CMK (cell line): ENCODE measurements around the gene DCC.
"Not testable (repeated sequence)": the region's sequence is repeated elsewhere in the genome, so short reads cannot be mapped to it uniquely, and the experiment has no call there.

Experiments used
- DNase-seq: peaks from one replicate; pipeline ENCODE4 v3.0.0-alpha.2; 2010; ENCODE audit warnings: low read depth

DCC gene

GRCh38 chr18:52352920-52353319, 12.9 kb downstream of the DCC start:
- no peak for DNase-seq

- no peak for DNase-seq
Measured at GRCh38 chr18:52353589-52353988, 13.6 kb downstream of the DCC start.

- no peak for DNase-seq
Measured at GRCh38 chr18:52363861-52364260, 23.9 kb downstream of the DCC start.

- DNase-seq, result not testable (repeated sequence)
Measured at GRCh38 chr18:52366851-52367250, 26.9 kb downstream of the DCC start.

GRCh38 chr18:52367953-52368742, 28.2 kb downstream of the DCC start:
- DNase-seq, result no peak

- DNase-seq, result no peak
Measured at GRCh38 chr18:52370841-52371240, 30.8 kb downstream of the DCC start.

GRCh38 chr18:52376104-52376503, 36.1 kb downstream of the DCC start:
- DNase-seq, result no peak

GRCh38 chr18:52377094-52377493, 37.1 kb downstream of the DCC start:
- no peak for DNase-seq

GRCh38 chr18:52386306-52386705, 46.3 kb downstream of the DCC start:
- DNase-seq, result no peak

- DNase-seq, result no peak
Measured at GRCh38 chr18:52387175-52387574, 47.2 kb downstream of the DCC start.

- DNase-seq, result no peak
Measured at GRCh38 chr18:52391810-52392559, 52.0 kb downstream of the DCC start.

GRCh38 chr18:52394602-52395001, 54.6 kb downstream of the DCC start:
- no peak for DNase-seq

- no peak for DNase-seq
Measured at GRCh38 chr18:52395146-52395852, 55.3 kb downstream of the DCC start.

- no peak for DNase-seq
Measured at GRCh38 chr18:52401236-52401635, 61.2 kb downstream of the DCC start.

GRCh38 chr18:52402814-52403213, 62.8 kb downstream of the DCC start:
- no peak for DNase-seq

GRCh38 chr18:52403291-52404021, 63.5 kb downstream of the DCC start:
- no peak for DNase-seq

- no peak for DNase-seq
Measured at GRCh38 chr18:52408800-52409302, 68.9 kb downstream of the DCC start.

- DNase-seq, result no peak
Measured at GRCh38 chr18:52409727-52410126, 69.7 kb downstream of the DCC start.

- no peak for DNase-seq
Measured at GRCh38 chr18:52415131-52415530, 75.1 kb downstream of the DCC start.

- DNase-seq, result no peak
Measured at GRCh38 chr18:52422985-52423601, 83.1 kb downstream of the DCC start.

- no peak for DNase-seq
Measured at GRCh38 chr18:52426041-52426440, 86.0 kb downstream of the DCC start.

- DNase-seq, result no peak
Measured at GRCh38 chr18:52426462-52426861, 86.5 kb downstream of the DCC start.
